Measurements from ENCODE around the gene IKZF3. TPM values are rescaled to one million over a fixed set of nuclear protein-coding genes. Genes with fewer than 3 reads are reported as not detected.
A peak's percentile ranks its signal among the peaks of the same experiment; 100 is the strongest.

Gene IKZF3
- total RNA-seq, 1 donor from 2014 or later = 0.67 TPM

- no peaks in the 10 kb centered on the region for H3K36me3 Mint-ChIP-seq
- no peak for TF ChIP-seq CTCF (IDR thresholded peaks at IDR 0.05; ENCODE audit: unreplicated experiment)
- no peak for DNase-seq (ENCODE audit: low spot score in 2 of 2, unreplicated experiment in 2 of 2)
- H3K27me3 Mint-ChIP-seq (ENCODE audit: low read depth) = peaks cover 9% of the 10 kb centered on the region
- no peak overlapping the region for H3K4me3 Mint-ChIP-seq
- H3K4me1 Mint-ChIP-seq = peaks cover 23% of the 10 kb centered on the region
- no peak overlapping the region for H3K27ac Mint-ChIP-seq
- no peaks in the 10 kb centered on the region for H3K9me3 Mint-ChIP-seq
These were observed 104.9 kb downstream of the IKZF3 start for GRCh38 chr17:39759204-39759603.

- Mint-ChIP-seq H3K27me3 (ENCODE audit: low read depth) (peaks cover 9% of the 10 kb centered on the region), H3K4me1 (peaks cover 23% of the 10 kb centered on the region)
- DNase-seq (ENCODE audit: low spot score in 2 of 2, unreplicated experiment in 2 of 2) = no peak
These were observed 105.9 kb downstream of the IKZF3 start for GRCh38 chr17:39757931-39758873.

GRCh38 chr17:39757176-39757662 lies 106.9 kb downstream of the IKZF3 start:
- H3K36me3 Mint-ChIP-seq = no peaks in the 10 kb centered on the region
- H3K4me3 Mint-ChIP-seq = no peak overlapping the region
- H3K27me3 Mint-ChIP-seq (ENCODE audit: low read depth) = peaks cover 9% of the 10 kb centered on the region
- DNase-seq (ENCODE audit: low spot score in 2 of 2, unreplicated experiment in 2 of 2) = no peak
- no peak for TF ChIP-seq CTCF (IDR thresholded peaks at IDR 0.05; ENCODE audit: unreplicated experiment)
- H3K9me3 Mint-ChIP-seq = no peaks in the 10 kb centered on the region
- peaks cover 22% of the 10 kb centered on the region for H3K4me1 Mint-ChIP-seq
- H3K27ac Mint-ChIP-seq = no peak overlapping the region

More at GRCh38 chr17:39757931-39758873, 105.9 kb downstream of the IKZF3 start:
- H3K36me3 Mint-ChIP-seq = no peaks in the 10 kb centered on the region
- TF ChIP-seq CTCF (IDR thresholded peaks at IDR 0.05; ENCODE audit: unreplicated experiment) = no peak
- no peaks in the 10 kb centered on the region for H3K9me3 Mint-ChIP-seq
- no peak overlapping the region for H3K4me3 Mint-ChIP-seq
- H3K27ac Mint-ChIP-seq = no peak overlapping the region

GRCh38 chr17:39756380-39757079 lies 107.6 kb downstream of the IKZF3 start:
- peaks cover 9% of the 10 kb centered on the region for H3K27me3 Mint-ChIP-seq (ENCODE audit: low read depth)
- no peak overlapping the region for H3K4me3 Mint-ChIP-seq
- H3K36me3 Mint-ChIP-seq = no peaks in the 10 kb centered on the region
- H3K4me1 Mint-ChIP-seq = peaks cover 29% of the 10 kb centered on the region
- H3K9me3 Mint-ChIP-seq = no peaks in the 10 kb centered on the region
- TF ChIP-seq CTCF (IDR thresholded peaks at IDR 0.05; ENCODE audit: unreplicated experiment) = no peak
- no peak for DNase-seq (ENCODE audit: low spot score in 2 of 2, unreplicated experiment in 2 of 2)
- no peak overlapping the region for H3K27ac Mint-ChIP-seq

- Mint-ChIP-seq H3K27me3 (ENCODE audit: low read depth) (peaks cover 9% of the 10 kb centered on the region), H3K4me1 (peaks cover 35% of the 10 kb centered on the region), H3K4me3 (peak overlapping the region; percentile 1), H3K27ac (peak overlapping the region; percentile 59), H3K36me3 (no peaks in the 10 kb centered on the region), H3K9me3 (no peaks in the 10 kb centered on the region)
- no peak for DNase-seq (ENCODE audit: low spot score in 2 of 2, unreplicated experiment in 2 of 2)
- TF ChIP-seq CTCF (IDR thresholded peaks at IDR 0.05; ENCODE audit: unreplicated experiment) = no peak
These were observed 108.3 kb downstream of the IKZF3 start for GRCh38 chr17:39755554-39756379.

Data from mesothelial cell of epicardium (in vitro differentiated cells).